Measurements from ENCODE around the gene RUNX1.

The RUNX1 gene

GRCh38 chr21:35015435-35016024 lies 33.6 kb downstream of the RUNX1 start:
- DNase-seq (ENCODE audit: low read depth in 2 of 2) = no peak
- no peak for TF ChIP-seq CTCF (IDR thresholded peaks at IDR 0.05; ENCODE audit: low read depth, low read length)
- H3K4me3 ChIP-seq (replicated peaks in 1 of 2; ENCODE audit: low read depth in 2 of 2, low read length in 2 of 2) = no peak overlapping the region

DNA sequence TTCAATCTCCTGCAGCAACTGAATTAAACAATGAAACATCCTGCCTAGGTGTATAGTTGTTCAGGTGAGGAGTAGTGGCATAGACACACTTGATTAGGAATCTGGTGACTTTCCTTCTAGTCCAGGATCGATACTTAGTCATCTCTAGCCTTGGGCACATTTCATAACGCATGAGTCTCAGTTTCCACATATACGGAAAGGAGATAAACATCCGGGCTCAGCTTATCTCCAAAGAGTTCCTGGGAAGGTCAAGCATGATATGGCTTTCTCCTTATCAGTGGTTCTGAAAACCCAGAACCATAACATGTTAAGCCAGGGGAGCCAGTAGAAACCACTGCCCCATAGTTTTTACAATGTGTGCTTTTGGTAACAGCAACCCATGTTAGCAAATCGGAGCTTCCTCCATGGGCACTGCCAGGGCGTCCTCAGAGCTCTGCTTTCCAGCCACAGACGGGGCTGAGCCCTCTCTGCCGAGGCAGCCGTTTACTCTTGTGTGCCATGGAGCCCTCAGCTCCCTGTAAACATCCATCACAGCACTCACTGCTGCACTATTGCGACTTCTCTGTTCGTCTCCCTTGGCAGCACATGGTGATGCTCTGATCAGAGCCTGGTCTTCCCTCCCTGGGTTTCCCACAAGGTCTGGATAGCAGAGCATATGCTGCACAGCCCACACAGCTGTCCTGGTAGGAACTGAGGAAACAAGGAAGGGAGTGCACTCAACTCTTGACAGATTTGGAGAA lies 34.6 kb downstream of the RUNX1 start:
- no peak for DNase-seq (ENCODE audit: low read depth in 2 of 2)
- TF ChIP-seq CTCF (IDR thresholded peaks at IDR 0.05; ENCODE audit: low read depth, low read length) = no peak
- H3K4me3 ChIP-seq (replicated peaks in 1 of 2; ENCODE audit: low read depth in 2 of 2, low read length in 2 of 2) = no peak overlapping the region

GRCh38 chr21:35011681-35012080 lies 37.4 kb downstream of the RUNX1 start:
- TF ChIP-seq CTCF (IDR thresholded peaks at IDR 0.05; ENCODE audit: low read depth, low read length) = no peak
- H3K4me3 ChIP-seq (replicated peaks in 1 of 2; ENCODE audit: low read depth in 2 of 2, low read length in 2 of 2) = no peak overlapping the region
- DNase-seq (ENCODE audit: low read depth in 2 of 2) = no peak

DNA sequence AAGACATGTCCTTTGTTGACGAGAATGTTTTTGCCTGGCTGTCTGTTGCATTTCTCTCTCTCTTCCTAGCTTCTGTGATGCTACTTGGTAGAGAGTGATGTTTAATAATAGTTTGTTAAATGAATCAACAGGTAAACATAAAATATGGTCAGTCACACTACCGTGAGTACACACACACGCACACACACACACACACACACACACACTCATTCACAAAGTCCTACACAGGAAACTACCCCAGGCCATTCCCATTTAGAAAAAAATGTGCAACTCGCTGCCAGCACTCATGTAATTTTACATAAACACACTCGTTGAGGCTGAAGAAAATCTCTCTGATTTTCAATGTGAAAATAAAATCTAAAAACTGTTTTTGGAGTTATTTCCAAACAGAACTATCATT lies 38.7 kb downstream of the RUNX1 start:
- DNase-seq (ENCODE audit: low read depth in 2 of 2) = no peak
- no peak for TF ChIP-seq CTCF (IDR thresholded peaks at IDR 0.05; ENCODE audit: low read depth, low read length)
- no peak overlapping the region for H3K4me3 ChIP-seq (replicated peaks in 1 of 2; ENCODE audit: low read depth in 2 of 2, low read length in 2 of 2)

- no peak for DNase-seq (ENCODE audit: low read depth in 2 of 2)
Measured at GRCh38 chr21:35007348-35007747, 41.8 kb downstream of the RUNX1 start.

DNA sequence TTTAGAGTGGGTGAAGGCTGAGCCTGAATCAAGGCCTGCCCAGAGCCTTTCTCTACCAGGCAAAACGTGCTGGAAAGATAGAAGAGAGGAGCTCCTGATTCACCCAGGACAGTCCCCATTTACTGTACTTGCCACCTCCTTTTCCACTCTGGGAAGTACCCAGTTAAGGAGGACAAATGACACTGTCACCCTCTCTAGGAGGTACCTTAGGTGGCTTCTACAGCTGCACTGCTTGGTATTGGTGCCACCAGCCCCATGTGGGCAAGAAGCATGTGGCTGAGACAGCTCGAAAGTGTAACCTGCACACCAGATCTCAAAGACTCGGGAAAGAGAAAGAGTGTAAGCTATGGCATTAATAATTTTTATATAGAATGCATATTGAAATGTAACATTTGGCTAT lies 42.3 kb downstream of the RUNX1 start:
- DNase-seq (ENCODE audit: low read depth in 2 of 2) = no peak
- TF ChIP-seq CTCF (IDR thresholded peaks at IDR 0.05; ENCODE audit: low read depth, low read length) = no peak
- no peak overlapping the region for H3K4me3 ChIP-seq (replicated peaks in 1 of 2; ENCODE audit: low read depth in 2 of 2, low read length in 2 of 2)

More at GRCh38 chr21:35007348-35007747, 41.8 kb downstream of the RUNX1 start:
- H3K4me3 ChIP-seq (replicated peaks in 1 of 2; ENCODE audit: low read depth in 2 of 2, low read length in 2 of 2) = no peak overlapping the region
- TF ChIP-seq CTCF (IDR thresholded peaks at IDR 0.05; ENCODE audit: low read depth, low read length) = no peak

Data from cardiac fibroblast (primary cell).